ENCODE results near the gene RFC3.
A peak's percentile ranks its signal among the peaks of the same experiment; 100 is the strongest.
"Not testable (repeated sequence)": the region's sequence is repeated elsewhere in the genome, so short reads cannot be mapped to it uniquely, and the experiment has no call there.

Gene RFC3

GRCh38 chr13:33817901-33818706, at the start of gene RFC3:
RFC3 (plus strand) TSS chr13:33818149; CDS start chr13:33818179, 30 bp downstream.
- Histone ChIP-seq H3K36me3 (ENCODE audit: insufficient read depth, low read depth, low read length) (peaks cover 34% of the 10 kb centered on the region), H3K9ac (ENCODE audit: low read depth, low read length) (peak within 1 kb of the TSS; percentile 96), H3K27me3 (ENCODE audit: insufficient read depth, low read length) (no peaks in the 10 kb centered on the region), H3K4me3 (ENCODE audit: low read length) (peak within 1 kb of the TSS; percentile 85), H3K9me3 (ENCODE audit: insufficient read depth, low read depth, low read length) (no peaks in the 10 kb centered on the region), H3K4me1 (ENCODE audit: insufficient read depth, low read length) (no peaks in the 10 kb centered on the region), H3K27ac (ENCODE audit: low read length) (peak within 1 kb of the TSS; percentile 41)

- no peaks in the 10 kb centered on the region for H3K9me3 ChIP-seq (ENCODE audit: insufficient read depth, low read depth, low read length)
- no peak overlapping the region for H3K4me3 ChIP-seq (ENCODE audit: low read length)
- H3K27ac ChIP-seq (ENCODE audit: low read length): no peak overlapping the region
- H3K27me3 ChIP-seq (ENCODE audit: insufficient read depth, low read length): no peaks in the 10 kb centered on the region
- H3K9ac ChIP-seq (ENCODE audit: low read depth, low read length): no peak overlapping the region
- no peaks in the 10 kb centered on the region for H3K36me3 ChIP-seq (ENCODE audit: insufficient read depth, low read depth, low read length)
- H3K4me1 ChIP-seq (ENCODE audit: insufficient read depth, low read length): peaks cover 10% of the 10 kb centered on the region; the same call in 1 of the 2 replicates
Observed at GRCh38 chr13:33771296-33771695, 46.7 kb upstream of the RFC3 start.

GRCh38 chr13:33773790-33774462, 44.0 kb upstream of the RFC3 start:
- H3K4me3 ChIP-seq (ENCODE audit: low read length): no peak overlapping the region
- no peak overlapping the region for H3K27ac ChIP-seq (ENCODE audit: low read length)
- no peaks in the 10 kb centered on the region for H3K36me3 ChIP-seq (ENCODE audit: insufficient read depth, low read depth, low read length)
- no peak overlapping the region for H3K9ac ChIP-seq (ENCODE audit: low read depth, low read length)
- no peaks in the 10 kb centered on the region for H3K27me3 ChIP-seq (ENCODE audit: insufficient read depth, low read length)
- peaks cover 10% of the 10 kb centered on the region; the same call in 1 of the 2 replicates for H3K4me1 ChIP-seq (ENCODE audit: insufficient read depth, low read length)
- no peaks in the 10 kb centered on the region for H3K9me3 ChIP-seq (ENCODE audit: insufficient read depth, low read depth, low read length)

- H3K4me1 ChIP-seq (ENCODE audit: insufficient read depth, low read length): peaks cover 10% of the 10 kb centered on the region; the same call in 1 of the 2 replicates
- no peak overlapping the region for H3K4me3 ChIP-seq (ENCODE audit: low read length)
- no peaks in the 10 kb centered on the region for H3K9me3 ChIP-seq (ENCODE audit: insufficient read depth, low read depth, low read length)
- no peaks in the 10 kb centered on the region for H3K27me3 ChIP-seq (ENCODE audit: insufficient read depth, low read length)
- no peaks in the 10 kb centered on the region for H3K36me3 ChIP-seq (ENCODE audit: insufficient read depth, low read depth, low read length)
- H3K27ac ChIP-seq (ENCODE audit: low read length): no peak overlapping the region
- no peak overlapping the region for H3K9ac ChIP-seq (ENCODE audit: low read depth, low read length)
Observed at GRCh38 chr13:33775339-33776108, 42.4 kb upstream of the RFC3 start.

- Histone ChIP-seq H3K36me3 (ENCODE audit: insufficient read depth, low read depth, low read length) (no peaks in the 10 kb centered on the region), H3K4me1 (ENCODE audit: insufficient read depth, low read length) (peaks cover 10% of the 10 kb centered on the region; the same call in 1 of the 2 replicates), H3K27ac (ENCODE audit: low read length) (no peak overlapping the region), H3K9me3 (ENCODE audit: insufficient read depth, low read depth, low read length) (no peaks in the 10 kb centered on the region), H3K27me3 (ENCODE audit: insufficient read depth, low read length) (no peaks in the 10 kb centered on the region), H3K4me3 (ENCODE audit: low read length) (no peak overlapping the region), H3K9ac (ENCODE audit: low read depth, low read length) (no peak overlapping the region)
Observed at GRCh38 chr13:33776239-33776881, 41.6 kb upstream of the RFC3 start.

- Histone ChIP-seq H3K4me1 (ENCODE audit: insufficient read depth, low read length) (no peaks in the 10 kb centered on the region), H3K27ac (ENCODE audit: low read length) (no peak overlapping the region), H3K36me3 (ENCODE audit: insufficient read depth, low read depth, low read length) (no peaks in the 10 kb centered on the region), H3K9ac (ENCODE audit: low read depth, low read length) (no peak overlapping the region), H3K4me3 (ENCODE audit: low read length) (no peak overlapping the region), H3K9me3 (ENCODE audit: insufficient read depth, low read depth, low read length) (no peaks in the 10 kb centered on the region; the same call in 1 of the 2 replicates), H3K27me3 (ENCODE audit: insufficient read depth, low read length) (no peaks in the 10 kb centered on the region)
Observed at GRCh38 chr13:33782631-33783030, 35.3 kb upstream of the RFC3 start.

GRCh38 chr13:33783212-33783611, 34.7 kb upstream of the RFC3 start:
- not testable (repeated sequence) for H3K27ac ChIP-seq (ENCODE audit: low read length); H3K27me3 ChIP-seq (ENCODE audit: insufficient read depth, low read length); H3K9ac ChIP-seq (ENCODE audit: low read depth, low read length); H3K4me1 ChIP-seq (ENCODE audit: insufficient read depth, low read length); H3K4me3 ChIP-seq (ENCODE audit: low read length); H3K36me3 ChIP-seq (ENCODE audit: insufficient read depth, low read depth, low read length); H3K9me3 ChIP-seq (ENCODE audit: insufficient read depth, low read depth, low read length)

- Histone ChIP-seq H3K36me3 (ENCODE audit: insufficient read depth, low read depth, low read length) (no peaks in the 10 kb centered on the region), H3K9ac (ENCODE audit: low read depth, low read length) (no peak overlapping the region), H3K27me3 (ENCODE audit: insufficient read depth, low read length) (no peaks in the 10 kb centered on the region), H3K9me3 (ENCODE audit: insufficient read depth, low read depth, low read length) (no peaks in the 10 kb centered on the region; the same call in 1 of the 2 replicates), H3K27ac (ENCODE audit: low read length) (no peak overlapping the region), H3K4me1 (ENCODE audit: insufficient read depth, low read length) (no peaks in the 10 kb centered on the region; the same call in 1 of the 2 replicates), H3K4me3 (ENCODE audit: low read length) (no peak overlapping the region)
Observed at GRCh38 chr13:33784738-33785137, 33.2 kb upstream of the RFC3 start.

- no peak overlapping the region for H3K27ac ChIP-seq (ENCODE audit: low read length)
- no peaks in the 10 kb centered on the region; the same call in 1 of the 2 replicates for H3K4me1 ChIP-seq (ENCODE audit: insufficient read depth, low read length)
- H3K27me3 ChIP-seq (ENCODE audit: insufficient read depth, low read length): no peaks in the 10 kb centered on the region
- no peaks in the 10 kb centered on the region for H3K36me3 ChIP-seq (ENCODE audit: insufficient read depth, low read depth, low read length)
- H3K4me3 ChIP-seq (ENCODE audit: low read length): no peak overlapping the region
- no peaks in the 10 kb centered on the region; the same call in 1 of the 2 replicates for H3K9me3 ChIP-seq (ENCODE audit: insufficient read depth, low read depth, low read length)
- no peak overlapping the region for H3K9ac ChIP-seq (ENCODE audit: low read depth, low read length)
Observed at GRCh38 chr13:33785384-33785783, 32.6 kb upstream of the RFC3 start.

GRCh38 chr13:33787051-33787591, 30.8 kb upstream of the RFC3 start:
- no peak overlapping the region for H3K4me3 ChIP-seq (ENCODE audit: low read length)
- H3K27ac ChIP-seq (ENCODE audit: low read length): no peak overlapping the region

More at GRCh38 chr13:33787051-33787591, 30.8 kb upstream of the RFC3 start:
- H3K27me3 ChIP-seq (ENCODE audit: insufficient read depth, low read length): no peaks in the 10 kb centered on the region
- no peak overlapping the region for H3K9ac ChIP-seq (ENCODE audit: low read depth, low read length)
- no peaks in the 10 kb centered on the region for H3K36me3 ChIP-seq (ENCODE audit: insufficient read depth, low read depth, low read length)
- no peaks in the 10 kb centered on the region; the same call in 1 of the 2 replicates for H3K4me1 ChIP-seq (ENCODE audit: insufficient read depth, low read length)
- H3K9me3 ChIP-seq (ENCODE audit: insufficient read depth, low read depth, low read length): no peaks in the 10 kb centered on the region; the same call in 1 of the 2 replicates

Data from iPS-20b (cell line).